ENCODE measurements around the gene ADAMTS5.

ADAMTS5 gene

GRCh38 chr21:26946744-26947446, 20.0 kb downstream of the ADAMTS5 start:
- no peak for DNase-seq

- DNase-seq, result no peak
Observed at GRCh38 chr21:26945916-26946675, 20.8 kb downstream of the ADAMTS5 start.

- DNase-seq, result no peak
Observed at GRCh38 chr21:26943921-26944320, 23.0 kb downstream of the ADAMTS5 start.

DNA sequence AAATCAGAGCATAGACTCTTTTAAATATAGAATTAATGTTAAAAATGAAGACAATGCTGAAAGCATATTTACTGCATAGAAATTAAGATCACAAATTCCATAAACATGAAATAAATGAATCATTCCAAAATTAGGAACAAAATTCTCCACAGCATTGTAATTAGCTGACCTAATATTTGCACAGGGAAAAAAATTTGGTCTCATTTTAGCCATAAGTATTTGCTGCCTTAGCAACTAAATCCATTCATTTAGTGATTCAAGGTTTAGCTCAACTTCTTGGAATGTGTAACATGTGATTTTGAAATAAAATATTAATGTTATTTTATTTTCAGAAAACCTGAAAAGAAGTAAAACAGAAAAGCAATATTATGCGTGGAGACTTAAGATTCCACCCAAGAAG, 25.5 kb downstream of the ADAMTS5 start:
- no peak for DNase-seq

- no peak for DNase-seq
Observed at GRCh38 chr21:26939601-26940111, 27.2 kb downstream of the ADAMTS5 start.

GRCh38 chr21:26936641-26937040, 30.2 kb downstream of the ADAMTS5 start:
- no peak for DNase-seq

DNA sequence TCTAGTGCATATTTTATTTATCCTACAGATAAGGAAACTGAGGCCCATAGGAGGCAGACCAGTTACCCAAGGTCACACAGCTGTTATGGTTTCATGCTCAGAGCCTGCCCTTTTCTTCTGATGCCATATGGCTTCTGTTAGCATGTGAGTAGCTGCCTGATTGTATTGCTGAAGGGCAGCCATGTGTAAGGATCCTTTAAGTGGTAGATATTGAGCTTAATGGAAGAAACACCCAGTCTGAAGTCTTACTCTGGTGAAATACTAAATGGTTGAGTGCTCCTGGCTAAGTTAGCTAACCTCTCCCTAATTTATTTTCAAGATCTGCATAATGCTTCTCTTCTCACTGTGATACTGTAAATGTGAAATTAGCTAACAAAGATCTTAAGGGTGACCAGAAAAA, 30.9 kb downstream of the ADAMTS5 start:
- no peak for DNase-seq

GRCh38 chr21:26934383-26934782, 32.5 kb downstream of the ADAMTS5 start:
- DNase-seq, result no peak

GRCh38 chr21:26933448-26933847, 33.4 kb downstream of the ADAMTS5 start:
- no peak for DNase-seq

- DNase-seq, result no peak
Observed at GRCh38 chr21:26925636-26926035, 41.3 kb downstream of the ADAMTS5 start.

DNA sequence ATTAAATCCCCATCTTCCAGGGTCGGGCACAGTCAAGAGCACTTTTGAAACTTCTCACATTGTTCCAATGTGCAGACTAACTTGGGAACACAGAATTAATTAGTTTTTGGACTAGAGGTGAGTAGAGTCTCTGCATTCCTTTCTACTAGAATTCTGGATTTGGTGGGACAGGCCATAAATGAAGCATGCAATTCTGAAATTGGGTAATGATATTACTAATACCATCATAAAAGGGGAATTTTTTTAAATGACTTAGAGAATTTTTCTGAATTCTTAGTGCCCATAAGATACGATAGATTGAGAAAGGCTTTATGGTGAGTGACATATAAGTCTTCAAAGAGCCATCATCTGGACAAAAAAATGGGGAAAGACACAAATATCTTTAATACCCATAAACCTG, 41.8 kb downstream of the ADAMTS5 start:
- DNase-seq, result no peak

DNA sequence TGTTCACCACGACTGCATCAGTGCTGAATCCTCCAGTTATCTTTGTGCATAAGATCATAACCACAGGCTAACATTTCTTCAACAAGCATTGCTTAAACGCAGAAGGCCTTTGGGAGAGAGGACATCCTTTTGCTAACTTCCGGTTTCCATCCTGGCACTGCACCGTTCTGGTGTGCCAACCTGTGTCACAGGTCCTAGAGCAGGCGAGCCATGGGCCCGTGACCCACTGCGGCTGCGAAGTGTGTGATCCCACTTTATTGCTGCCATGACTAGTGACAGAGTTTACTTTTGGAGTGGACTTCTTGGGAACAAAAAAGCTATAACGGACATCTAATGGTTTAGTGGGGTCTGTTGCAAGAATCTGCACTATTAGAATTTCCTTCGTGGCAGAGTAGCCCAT, 42.9 kb downstream of the ADAMTS5 start:
- no peak for DNase-seq

DNA sequence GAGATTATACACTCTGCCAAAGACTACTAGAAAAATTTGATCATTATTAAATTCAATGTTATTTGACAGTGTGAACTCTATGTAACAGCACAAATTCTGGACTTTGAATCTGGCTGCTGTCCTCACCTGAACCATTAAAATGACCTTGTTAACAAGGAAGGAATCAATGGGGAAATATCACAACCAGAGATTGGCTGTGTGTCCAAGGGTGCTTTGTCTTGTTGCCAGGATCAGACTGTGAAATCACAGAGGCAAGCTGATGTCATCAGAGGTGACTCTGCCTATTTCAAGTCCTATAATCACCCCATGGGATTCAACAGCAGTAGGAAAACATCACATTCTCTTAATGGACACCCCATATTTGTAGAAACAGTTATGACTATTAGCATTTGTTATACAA, 46.8 kb downstream of the ADAMTS5 start:
- no peak for DNase-seq

DNA sequence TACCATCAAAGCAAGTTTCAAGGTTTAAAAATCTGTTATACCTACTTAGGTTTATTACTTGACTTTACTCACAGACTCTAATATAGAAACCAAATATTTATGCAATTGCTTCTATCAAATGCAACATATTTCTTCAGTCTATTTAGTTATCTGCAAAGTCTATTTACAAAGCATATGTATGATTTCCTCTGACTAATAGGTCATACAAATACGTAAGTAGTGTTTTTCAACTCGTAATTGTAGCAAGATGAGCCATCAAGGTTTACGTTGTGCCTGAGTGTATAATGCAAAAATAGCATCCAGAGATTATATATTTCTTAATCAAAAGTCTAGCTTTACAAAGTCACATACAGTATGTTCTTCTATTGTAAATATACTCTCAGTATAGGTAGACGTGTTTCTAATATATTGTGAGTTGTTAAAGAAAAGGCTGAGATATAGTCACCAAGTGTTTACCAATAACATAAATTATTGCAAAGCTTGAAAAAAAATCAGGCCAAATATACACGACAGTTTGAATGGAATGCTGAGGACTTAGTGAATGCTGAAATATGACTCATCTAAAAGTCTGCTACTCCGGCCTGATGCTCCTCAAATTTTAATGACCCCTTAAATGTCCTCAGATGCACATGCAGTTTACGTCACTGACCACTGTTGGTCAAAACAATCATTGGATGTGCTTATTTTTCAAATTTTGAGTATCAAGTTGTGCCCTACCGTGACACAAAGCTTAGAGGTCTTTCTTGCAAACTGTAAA, 48.4 kb downstream of the ADAMTS5 start:
- no peak for DNase-seq

GRCh38 chr21:26916799-26917198, 50.1 kb downstream of the ADAMTS5 start:
- no peak for DNase-seq

DNA sequence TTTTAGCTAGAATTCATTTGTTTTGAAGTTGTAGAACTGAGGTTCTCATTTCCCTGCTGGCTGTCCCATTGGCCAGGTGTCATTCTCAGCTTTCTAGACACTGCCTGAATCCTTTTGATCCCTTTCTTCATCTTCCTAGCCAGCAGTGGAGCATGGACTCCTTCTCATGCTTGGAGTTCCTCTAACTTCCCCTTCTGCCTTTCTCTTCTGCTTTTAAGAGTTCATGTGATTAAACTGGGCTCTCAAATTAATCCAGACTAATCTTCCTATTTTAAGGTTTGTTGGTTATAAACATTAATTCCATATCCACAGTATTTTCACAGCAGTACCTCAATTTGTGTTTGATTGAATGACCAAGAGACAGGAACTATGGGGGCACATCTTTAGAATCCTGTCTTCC, 52.3 kb downstream of the ADAMTS5 start:
- no peak for DNase-seq

DNA sequence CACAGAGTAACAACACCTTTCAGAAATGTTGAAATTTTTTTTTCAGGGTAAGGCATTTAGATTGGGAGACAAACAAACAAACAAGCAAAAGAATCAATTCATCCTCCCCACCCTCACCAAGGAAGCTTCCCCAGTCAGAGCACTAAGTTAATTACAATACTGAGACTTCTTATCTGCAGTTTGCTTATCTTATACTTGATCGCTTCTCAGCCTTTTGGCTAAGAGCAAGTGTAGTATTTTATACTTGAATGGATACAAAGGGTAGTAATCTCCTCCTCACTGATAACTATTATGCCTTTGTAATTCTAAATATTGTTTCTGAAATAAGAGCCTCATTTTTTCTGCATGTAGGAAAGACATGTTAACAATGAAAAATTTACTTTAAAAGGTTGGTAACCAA, 54.4 kb downstream of the ADAMTS5 start:
- no peak for DNase-seq

DNA sequence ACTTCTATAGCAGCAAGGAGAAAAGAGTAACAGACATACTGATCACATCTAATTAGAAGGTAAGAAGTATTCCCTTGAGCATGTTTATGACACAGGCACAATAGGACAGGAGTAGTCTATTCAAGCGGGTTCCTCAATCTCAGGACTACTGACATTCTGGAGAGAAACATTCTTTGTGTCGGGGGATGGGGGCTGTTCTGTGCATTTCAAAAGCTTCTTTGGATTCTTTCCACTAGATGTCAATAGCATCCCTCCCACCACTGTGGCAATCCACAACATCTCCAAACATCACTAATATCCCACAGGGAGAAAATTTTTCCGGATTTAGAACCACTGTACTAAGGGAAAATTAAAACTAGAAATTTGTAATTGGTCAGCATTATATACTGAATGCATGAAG, 56.9 kb downstream of the ADAMTS5 start:
- DNase-seq, result no peak

GRCh38 chr21:26900980-26901379, 65.9 kb downstream of the ADAMTS5 start:
- DNase-seq, result no peak

- DNase-seq, result no peak
Observed at GRCh38 chr21:26892151-26892550, 74.7 kb downstream of the ADAMTS5 start.

DNA sequence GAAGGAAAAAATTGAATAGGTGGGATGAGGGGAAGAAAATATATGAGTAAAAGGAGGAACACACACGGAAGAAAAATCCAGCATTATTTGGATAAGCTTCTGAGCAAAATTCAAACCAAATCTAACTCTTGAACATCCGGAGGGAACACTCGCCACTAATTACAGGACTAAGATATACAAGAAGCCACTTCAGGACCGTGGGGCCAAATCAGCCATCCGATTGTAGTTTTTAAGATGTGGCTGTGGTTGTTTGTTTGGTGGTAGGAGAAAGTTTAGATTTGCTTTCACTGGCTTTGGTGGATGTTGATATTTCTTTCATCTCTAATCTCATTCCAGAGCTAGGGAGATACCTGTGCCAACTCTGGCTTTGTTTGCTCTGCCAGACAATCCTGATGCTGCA, 78.0 kb downstream of the ADAMTS5 start:
- no peak for DNase-seq

- no peak for DNase-seq
Observed at GRCh38 chr21:26888256-26888655, 78.6 kb downstream of the ADAMTS5 start.

DNA sequence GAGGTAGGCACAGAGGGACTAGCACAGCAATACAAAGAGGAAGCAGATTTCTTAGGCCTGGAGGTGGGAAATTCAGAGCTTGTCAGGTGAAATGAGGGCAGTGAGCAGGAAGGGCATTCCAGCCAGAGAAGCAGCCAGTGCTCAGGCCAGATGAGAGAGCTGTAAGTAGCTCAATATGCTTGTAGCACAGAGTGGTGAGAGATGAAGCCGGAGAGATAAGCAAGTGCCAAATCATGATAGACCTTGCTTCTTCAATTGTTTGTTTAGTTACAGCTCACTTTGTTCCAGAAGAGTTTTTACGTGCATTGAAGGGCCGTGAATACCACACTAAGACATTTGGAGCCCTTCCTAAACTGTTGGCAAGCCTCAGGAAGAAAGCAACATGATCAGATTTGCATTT, 79.6 kb downstream of the ADAMTS5 start:
- no peak for DNase-seq

DNA sequence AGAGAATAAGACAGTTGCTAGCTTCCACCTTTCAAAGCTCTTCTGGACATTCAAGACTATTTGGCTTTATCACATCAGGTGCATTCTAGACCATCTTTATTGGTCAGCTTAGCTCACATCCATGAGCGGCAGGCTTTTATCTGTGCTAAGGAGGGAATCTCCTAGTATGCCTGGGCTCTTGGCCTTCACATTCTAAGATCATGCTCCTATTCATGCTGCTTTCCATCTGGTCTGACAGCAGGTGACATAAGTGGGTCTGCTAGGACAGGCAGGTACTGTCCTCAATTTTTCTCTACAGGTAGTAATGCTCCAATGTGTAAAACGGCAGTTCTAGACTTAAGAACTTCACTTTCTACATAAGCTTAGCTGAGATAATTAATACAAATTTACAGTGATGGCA, 82.5 kb downstream of the ADAMTS5 start:
- no peak for DNase-seq
